B cell (primary cell): ENCODE measurements around the gene PHF11. TPM values are rescaled to one million over a fixed set of nuclear protein-coding genes. Genes with fewer than 3 reads are reported as not detected.

Experiments used
- ATAC-seq: fragments of 200-7000 bp; cut with Tn5 transposase; one replicate; pipeline ENCODE4 v1.10.0; 2021; ENCODE audit warnings: low read depth, mild to moderate bottlenecking, moderate number of reproducible peaks, moderate library complexity
- CTCF ChIA-PET: fragments of 350-600 bp; sonication (Branson Sonifier 250); formaldehyde crosslinking; loops from one replicate; lab custom pipeline; 2021; ENCODE audit warnings: antibody characterized with exemption, inconsistent platforms; lab: Charles Lee
- POLR2A ChIA-PET: fragments of 350-600 bp; sonication (Branson Sonifier 250); formaldehyde crosslinking; loops from one replicate; lab custom pipeline; 2021; ENCODE audit warnings: antibody characterized with exemption; lab: Charles Lee
- DNase-seq: peaks from one replicate; pipeline ENCODE4 v3.0.0; 2013
- H2AFZ ChIP-seq: 2 replicates; pipeline ENCODE4 v1.6.1; 2012; ENCODE audit warnings: mild to moderate bottlenecking, low read depth, low read length; ENCODE audit not compliant: insufficient read depth, poor library complexity, severe bottlenecking
- H3K27ac ChIP-seq, 2 donors: 1 replicate in 1 of 2; 2 replicates in 1 of 2; pipeline ENCODE4 v1.5.1; 2012 to 2013; ENCODE audit warnings: low read length in 2 of 2, mild to moderate bottlenecking in 2 of 2, moderate library complexity in 1 of 2
- H3K27me3 ChIP-seq, 4 experiments: fragments of 200-600 bp in 1 of 4; sonication (generic) in 1 of 4; replicated peaks in 1 of 4; 1 replicate in 2 of 4; 2 replicates in 2 of 4; pipeline versions ENCODE4 v1.6.1 to v1.7.0; 2013 to 2016; ENCODE audit warnings: low read length in 3 of 4, mild to moderate bottlenecking in 2 of 4, mixed read lengths in 1 of 4, moderate library complexity in 1 of 4; ENCODE audit not compliant: insufficient read depth in 4 of 4, control insufficient read depth in 3 of 4; ENCODE audit errors: control extremely low read depth in 1 of 4
- H3K36me3 ChIP-seq, 2 experiments: replicated peaks in 1 of 2; 1 replicate in 1 of 2; 2 replicates in 1 of 2; pipeline versions ENCODE4 v1.6.1 to v1.7.1; 2013; ENCODE audit warnings: low read length in 1 of 2; ENCODE audit not compliant: insufficient read depth in 2 of 2, control insufficient read depth in 1 of 2; ENCODE audit errors: control extremely low read depth in 1 of 2, extremely low read depth in 1 of 2
- H3K4me1 ChIP-seq, 2 donors: fragments of 200-600 bp in 1 of 2; sonication (generic) in 1 of 2; 1 replicate in 1 of 2; 2 replicates in 1 of 2; pipeline versions ENCODE4 v1.5.1 to v1.6.1; 2013 to 2017; ENCODE audit warnings: low read length in 2 of 2; ENCODE audit not compliant: control insufficient read depth in 2 of 2, insufficient read depth in 2 of 2
- H3K4me2 ChIP-seq: replicated peaks from 2 replicates; pipeline ENCODE3; 2012; ENCODE audit warnings: mild to moderate bottlenecking, low read depth, low read length; ENCODE audit not compliant: poor library complexity, severe bottlenecking
- H3K4me3 ChIP-seq, 5 experiments: fragments of 200-600 bp in 1 of 5; sonication (generic) in 1 of 5; 1 replicate in 3 of 5; 2 replicates in 2 of 5; pipeline versions ENCODE4 v1.5.1 to v1.7.0; 2011 to 2016; ENCODE audit warnings: low read length in 4 of 5, mild to moderate bottlenecking in 4 of 5, low read depth in 2 of 5, control low read depth in 1 of 5, moderate library complexity in 1 of 5; ENCODE audit not compliant: insufficient read depth in 1 of 5; ENCODE audit errors: control extremely low read depth in 1 of 5, extremely low read depth in 1 of 5
- H3K79me2 ChIP-seq: fragments of 200-600 bp; sonication (generic); one replicate; pipeline ENCODE4 v1.6.0; 2016; ENCODE audit warnings: low read length; ENCODE audit not compliant: control insufficient read depth, insufficient read depth
- H3K9ac ChIP-seq: fragments of 200-600 bp; sonication (generic); 2 replicates; pipeline ENCODE4 v1.6.1; 2017; ENCODE audit warnings: mild to moderate bottlenecking, low read length, moderate library complexity
- H3K9me3 ChIP-seq, 3 donors: one replicate each; pipeline versions ENCODE4 v1.6.1 to v1.7.1; 2013; ENCODE audit warnings: low read length in 2 of 3; ENCODE audit not compliant: control insufficient read depth in 2 of 3, insufficient read depth in 1 of 3; ENCODE audit errors: control extremely low read depth in 1 of 3
- H4K20me1 ChIP-seq: 2 replicates; pipeline ENCODE4 v1.6.0; 2012; ENCODE audit warnings: mild to moderate bottlenecking, low read length; ENCODE audit not compliant: insufficient read depth, control insufficient read depth, poor library complexity, severe bottlenecking
- H3K27ac Mint-ChIP-seq: one replicate; pipeline ENCODE4 v1.8.0; 2021; ENCODE audit warnings: mixed read lengths
- H3K27me3 Mint-ChIP-seq: one replicate; pipeline ENCODE4 v1.8.0; 2021; ENCODE audit warnings: mixed read lengths
- H3K4me1 Mint-ChIP-seq: one replicate; pipeline ENCODE4 v1.8.0; 2021; ENCODE audit warnings: mixed read lengths
- H3K4me3 Mint-ChIP-seq: one replicate; pipeline ENCODE4 v1.8.0; 2021; ENCODE audit warnings: mixed read lengths
- H3K9me3 Mint-ChIP-seq: one replicate; pipeline ENCODE4 v1.8.0; 2022; ENCODE audit warnings: mixed read lengths; ENCODE audit not compliant: insufficient read depth
- EZH2 ChIP-seq: IDR thresholded peaks from 2 replicates; pipeline ENCODE4 v1.6.1; 2012; ENCODE audit warnings: borderline replicate concordance, low read depth, mild to moderate bottlenecking, moderate library complexity, low read length; ENCODE audit not compliant: insufficient read depth, poor library complexity, severe bottlenecking
- WGBS: methylation state at CpG from one replicate; pipeline ENCODE4 v1.1.5; 2013; ENCODE audit warnings: missing lambda C conversion rate; ENCODE audit not compliant: insufficient coverage; 5-methylcytosine and 5-hydroxymethylcytosine counted together
- intact Hi-C: fragments of 100-400 bp; cut with micrococcal nuclease; formaldehyde crosslinking; loops from one replicate; pipeline ENCODE4 v1.10.0; 2022
- polyA plus RNA-seq: library from polyadenylated mRNA; depleted of rRNA; stranded (reverse); fragments of >200 nt; gene quantifications from 2 replicates; pipeline ENCODE4 v1.2.3, GENCODE V29; 2012
- total RNA-seq, 2 donors: library from RNA; stranded (reverse); fragments of 120-200 nt in 1 of 2; gene quantifications; 1 replicate in 1 of 2; 2 replicates in 1 of 2; pipeline versions ENCODE4 v1.2.3 to v1.2.4, GENCODE V29; 2013 to 2022
- TF ChIP-seq, protein P1 (sequence below): fragments of 200-600 bp; IDR thresholded peaks from one replicate; pipeline ENCODE4 v1.8.0; 2022; ENCODE audit warnings: antibody characterized with exemption, mild to moderate bottlenecking

PHF11 gene
- total and polyA plus RNA-seq, 2 donors (not counting 1 experiment from before 2014, with no cell fraction given), result 79.0 to 176 TPM

DNA sequence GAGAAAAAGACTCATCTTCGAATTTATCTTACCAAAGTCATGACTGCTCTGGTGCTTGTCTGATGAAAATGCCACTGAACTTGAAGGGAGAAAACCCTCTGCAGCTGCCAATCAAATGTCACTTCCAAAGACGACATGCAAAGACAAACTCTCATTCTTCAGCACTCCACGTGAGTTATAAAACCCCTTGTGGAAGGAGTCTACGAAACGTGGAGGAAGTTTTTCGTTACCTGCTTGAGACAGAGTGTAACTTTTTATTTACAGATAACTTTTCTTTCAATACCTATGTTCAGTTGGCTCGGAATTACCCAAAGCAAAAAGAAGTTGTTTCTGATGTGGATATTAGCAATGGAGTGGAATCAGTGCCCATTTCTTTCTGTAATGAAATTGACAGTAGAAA, 19.2 kb upstream of the PHF11 start:
- DNase-seq (no peak), ATAC-seq (no peak)
- no peak overlapping the region for H3K4me2 ChIP-seq
- Mint-ChIP-seq H3K9me3 (no peaks in the 10 kb centered on the region), H3K27ac (no peak overlapping the region), H3K4me1 (no peaks in the 10 kb centered on the region), H3K4me3 (no peak overlapping the region), H3K27me3 (no peaks in the 10 kb centered on the region)
- H2AFZ ChIP-seq, result no peak overlapping the region
- CTCF ChIA-PET, result no interaction called here
- TF ChIP-seq, protein P1, sequence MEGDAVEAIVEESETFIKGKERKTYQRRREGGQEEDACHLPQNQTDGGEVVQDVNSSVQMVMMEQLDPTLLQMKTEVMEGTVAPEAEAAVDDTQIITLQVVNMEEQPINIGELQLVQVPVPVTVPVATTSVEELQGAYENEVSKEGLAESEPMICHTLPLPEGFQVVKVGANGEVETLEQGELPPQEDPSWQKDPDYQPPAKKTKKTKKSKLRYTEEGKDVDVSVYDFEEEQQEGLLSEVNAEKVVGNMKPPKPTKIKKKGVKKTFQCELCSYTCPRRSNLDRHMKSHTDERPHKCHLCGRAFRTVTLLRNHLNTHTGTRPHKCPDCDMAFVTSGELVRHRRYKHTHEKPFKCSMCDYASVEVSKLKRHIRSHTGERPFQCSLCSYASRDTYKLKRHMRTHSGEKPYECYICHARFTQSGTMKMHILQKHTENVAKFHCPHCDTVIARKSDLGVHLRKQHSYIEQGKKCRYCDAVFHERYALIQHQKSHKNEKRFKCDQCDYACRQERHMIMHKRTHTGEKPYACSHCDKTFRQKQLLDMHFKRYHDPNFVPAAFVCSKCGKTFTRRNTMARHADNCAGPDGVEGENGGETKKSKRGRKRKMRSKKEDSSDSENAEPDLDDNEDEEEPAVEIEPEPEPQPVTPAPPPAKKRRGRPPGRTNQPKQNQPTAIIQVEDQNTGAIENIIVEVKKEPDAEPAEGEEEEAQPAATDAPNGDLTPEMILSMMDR, result no peak
- TF ChIP-seq EZH2, result no peak
- intact Hi-C loops, result no loop called here
- no peaks in the 10 kb centered on the region for H3K27me3 ChIP-seq
- H3K9ac ChIP-seq, result no peak overlapping the region
- H3K4me3 ChIP-seq, result no peak overlapping the region
- H3K27ac ChIP-seq, result no peak overlapping the region
- H4K20me1 ChIP-seq, result no peaks in the 10 kb centered on the region
- WGBS, result no CpG with 5 or more reads among the region's 7 CpGs
- H3K36me3 ChIP-seq, result peaks cover 0 to 90% of the 10 kb centered on the region in 2 experiments
- no peaks in the 10 kb centered on the region for H3K4me1 ChIP-seq
- POLR2A ChIA-PET, result no interaction called here
- H3K9me3 ChIP-seq, result no peaks in the 10 kb centered on the region
- H3K79me2 ChIP-seq, result no peaks in the 10 kb centered on the region

DNA sequence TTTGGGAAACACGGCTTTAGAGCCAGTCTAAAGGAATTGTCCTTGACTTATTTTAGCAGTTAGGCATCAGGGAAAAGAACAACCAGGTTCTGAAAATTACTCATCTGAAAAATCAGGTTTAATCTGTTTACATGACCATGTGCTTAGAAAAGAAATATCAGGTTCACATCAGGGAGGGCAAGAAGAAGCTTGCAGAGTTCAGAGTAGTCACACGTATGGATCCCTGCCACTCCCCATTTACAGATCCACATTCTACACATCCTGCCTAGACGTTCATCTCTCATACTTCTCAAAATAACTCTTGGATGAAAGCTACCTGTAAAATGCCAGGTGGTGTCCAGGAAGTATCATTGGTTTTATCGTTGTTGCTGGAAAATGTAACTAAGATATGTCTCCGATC, 14.0 kb upstream of the PHF11 start:
- H3K4me1 Mint-ChIP-seq, result no peaks in the 10 kb centered on the region
- intact Hi-C loops, result no loop called here
- no peak overlapping the region for H3K4me3 Mint-ChIP-seq
- ATAC-seq (no peak), DNase-seq (no peak)
- no peaks in the 10 kb centered on the region for H3K79me2 ChIP-seq
- no peak overlapping the region for H3K27ac ChIP-seq
- H3K27me3 Mint-ChIP-seq, result no peaks in the 10 kb centered on the region
- H3K36me3 ChIP-seq, result peaks cover 0 to 74% of the 10 kb centered on the region in 2 experiments
- no peaks in the 10 kb centered on the region for H3K9me3 ChIP-seq
- no peaks in the 10 kb centered on the region for H3K27me3 ChIP-seq
- H3K4me3 ChIP-seq, result no peak overlapping the region
- no peak overlapping the region for H3K27ac Mint-ChIP-seq
- H2AFZ ChIP-seq, result no peak overlapping the region
- WGBS, result 100% methylated on average over 2 of the region's 5 CpGs
- H3K4me2 ChIP-seq, result no peak overlapping the region
- no peaks in the 10 kb centered on the region for H4K20me1 ChIP-seq
- no peak for TF ChIP-seq EZH2
- TF ChIP-seq, protein P1, result no peak
- CTCF ChIA-PET, result no interaction called here
- no peaks in the 10 kb centered on the region for H3K4me1 ChIP-seq
- H3K9me3 Mint-ChIP-seq, result no peaks in the 10 kb centered on the region
- POLR2A ChIA-PET, result no interaction called here
- no peak overlapping the region for H3K9ac ChIP-seq
